HEK293 (cell line): ENCODE results near the gene ITPRIPL1.

Experiments
- GLIS1 ChIP-seq: fragments of 450-650 bp; formaldehyde crosslinking; IDR thresholded peaks from 2 replicates; pipeline ENCODE4 v1.5.1; 2016; ENCODE audit warnings: missing biosample characterization, missing genetic modification characterization
- HOXC10 ChIP-seq: sonication (generic); formaldehyde crosslinking; IDR thresholded peaks from 2 replicates; pipeline ENCODE4 v1.8.1; 2023; ENCODE audit warnings: mild to moderate bottlenecking, missing genetic modification reagents
- IKZF3 ChIP-seq: fragments of 450-650 bp; IDR thresholded peaks from 2 replicates; pipeline ENCODE4 v1.5.0; 2018; ENCODE audit warnings: missing biosample characterization, mild to moderate bottlenecking, missing genetic modification characterization, moderate library complexity
- KLF10 ChIP-seq: fragments of 450-650 bp; IDR thresholded peaks from 2 replicates; pipeline ENCODE4 v1.5.1; 2018; ENCODE audit warnings: missing biosample characterization, mild to moderate bottlenecking, missing genetic modification characterization
- KLF16 ChIP-seq: fragments of 450-650 bp; formaldehyde crosslinking; IDR thresholded peaks from 2 replicates; pipeline ENCODE4 v1.5.1; 2017; ENCODE audit warnings: missing biosample characterization, missing genetic modification characterization
- KLF9 ChIP-seq: fragments of 450-650 bp; formaldehyde crosslinking; IDR thresholded peaks from 2 replicates; pipeline ENCODE4 v1.5.1; 2016; ENCODE audit warnings: missing biosample characterization, missing genetic modification characterization, low read depth
- PRDM1 ChIP-seq: fragments of 450-650 bp; formaldehyde crosslinking; IDR thresholded peaks from 2 replicates; pipeline ENCODE4; 2016; ENCODE audit warnings: missing biosample characterization, missing genetic modification characterization
- ZBTB26 ChIP-seq: fragments of 450-650 bp; formaldehyde crosslinking; optimal IDR thresholded peaks from 2 replicates; pipeline ENCODE3; 2016; ENCODE audit warnings: missing biosample characterization, mild to moderate bottlenecking, missing genetic modification characterization
- ZFP69B ChIP-seq: fragments of 450-650 bp; formaldehyde crosslinking; IDR thresholded peaks from 2 replicates; pipeline ENCODE4 v1.5.1; 2016; ENCODE audit warnings: missing biosample characterization, missing genetic modification characterization
- ZNF112 ChIP-seq: fragments of 450-650 bp; formaldehyde crosslinking; IDR thresholded peaks from 2 replicates; pipeline ENCODE4 v1.5.0; 2017; ENCODE audit warnings: missing biosample characterization, missing genetic modification characterization
- ZNF184 ChIP-seq: fragments of 450-650 bp; IDR thresholded peaks from 2 replicates; pipeline ENCODE4 v1.5.1; 2018; ENCODE audit warnings: missing biosample characterization, mild to moderate bottlenecking, missing genetic modification characterization
- ZNF221 ChIP-seq: fragments of 450-650 bp; formaldehyde crosslinking; IDR thresholded peaks from 2 replicates; pipeline ENCODE4 v1.5.1; 2017; ENCODE audit warnings: missing biosample characterization, missing genetic modification characterization, borderline replicate concordance
- ZNF23 ChIP-seq: fragments of 450-650 bp; formaldehyde crosslinking; IDR thresholded peaks from 2 replicates; pipeline ENCODE4 v1.5.1; 2016; ENCODE audit warnings: missing biosample characterization, missing genetic modification characterization, borderline replicate concordance
- ZNF248 ChIP-seq: fragments of 450-650 bp; formaldehyde crosslinking; IDR thresholded peaks from 2 replicates; pipeline ENCODE4 v1.5.1; 2017; ENCODE audit warnings: missing biosample characterization, missing genetic modification characterization
- ZNF266 ChIP-seq: fragments of 450-650 bp; formaldehyde crosslinking; IDR thresholded peaks from 2 replicates; pipeline ENCODE4 v1.5.1; 2016; ENCODE audit warnings: missing biosample characterization, missing genetic modification characterization, low read depth
- ZNF274 ChIP-seq, 2 experiments: fragments of 200-500 bp in 1 of 2; fragments of 450-650 bp in 1 of 2; sonication (Bioruptor generic) in 1 of 2; formaldehyde crosslinking in 1 of 2; IDR thresholded peaks; 2 replicates each; pipeline versions ENCODE4 v1.5.1 to v1.6.1; 2014 to 2016; ENCODE audit warnings: borderline replicate concordance in 1 of 2, inconsistent platforms in 1 of 2, low read length in 1 of 2, missing biosample characterization in 1 of 2, missing genetic modification characterization in 1 of 2
- ZNF280C ChIP-seq: fragments of 450-650 bp; formaldehyde crosslinking; IDR thresholded peaks from 2 replicates; pipeline ENCODE4 v1.5.1; 2016; ENCODE audit warnings: missing biosample characterization, missing genetic modification characterization
- ZNF292 ChIP-seq: fragments of 450-650 bp; formaldehyde crosslinking; IDR thresholded peaks from 2 replicates; pipeline ENCODE4 v1.5.1; 2016; ENCODE audit warnings: low read depth, missing biosample characterization, missing genetic modification characterization, borderline replicate concordance
- ZNF324 ChIP-seq: fragments of 450-650 bp; formaldehyde crosslinking; IDR thresholded peaks from 2 replicates; pipeline ENCODE4 v1.5.1; 2016; ENCODE audit warnings: missing biosample characterization, missing genetic modification characterization
- ZNF350 ChIP-seq: fragments of 450-650 bp; formaldehyde crosslinking; IDR thresholded peaks from 2 replicates; pipeline ENCODE4 v1.5.0; 2017; ENCODE audit warnings: missing biosample characterization, mild to moderate bottlenecking, missing genetic modification characterization
- ZNF398 ChIP-seq: fragments of 450-650 bp; formaldehyde crosslinking; IDR thresholded peaks from 2 replicates; pipeline ENCODE4 v1.5.1; 2017; ENCODE audit warnings: missing biosample characterization, missing genetic modification characterization
- ZNF514 ChIP-seq: fragments of 450-650 bp; formaldehyde crosslinking; IDR thresholded peaks from 2 replicates; pipeline ENCODE4 v1.5.1; 2016; ENCODE audit warnings: missing biosample characterization, missing genetic modification characterization
- ZNF518A ChIP-seq: fragments of 450-650 bp; formaldehyde crosslinking; conservative IDR thresholded peaks from 2 replicates; pipeline ENCODE4 v1.5.1; 2016; ENCODE audit warnings: low read depth, missing biosample characterization, missing genetic modification characterization
- ZNF529 ChIP-seq: fragments of 450-650 bp; formaldehyde crosslinking; IDR thresholded peaks from 2 replicates; pipeline ENCODE4 v1.5.1; 2017; ENCODE audit warnings: missing genetic modification characterization, missing biosample characterization; ENCODE audit not compliant: insufficient replicate concordance
- ZNF580 ChIP-seq: fragments of 450-650 bp; formaldehyde crosslinking; IDR thresholded peaks from 2 replicates; pipeline ENCODE4 v1.5.1; 2016; ENCODE audit warnings: missing biosample characterization, missing genetic modification characterization
- ZNF600 ChIP-seq: fragments of 450-650 bp; formaldehyde crosslinking; IDR thresholded peaks from 2 replicates; pipeline ENCODE4 v1.5.1; 2016; ENCODE audit warnings: missing biosample characterization, missing genetic modification characterization
- ZNF658 ChIP-seq: fragments of 450-650 bp; formaldehyde crosslinking; IDR thresholded peaks from 2 replicates; pipeline ENCODE4; 2016; ENCODE audit warnings: missing biosample characterization, missing genetic modification characterization
- ZNF777 ChIP-seq: fragments of 450-650 bp; formaldehyde crosslinking; IDR thresholded peaks from 2 replicates; pipeline ENCODE4 v1.5.1; 2017; ENCODE audit warnings: missing biosample characterization, missing genetic modification characterization, borderline replicate concordance
- ZSCAN23 ChIP-seq: fragments of 450-650 bp; formaldehyde crosslinking; IDR thresholded peaks from 2 replicates; pipeline ENCODE4 v1.5.1; 2016; ENCODE audit warnings: missing biosample characterization, missing genetic modification characterization

The ITPRIPL1 gene

GRCh38 chr2:96342085-96342484, 17.0 kb downstream of the ITPRIPL1 start (continued):
- no peak for TF ChIP-seq ZNF221 (tag by site-specific recombination)
- peak; percentile 45 for TF ChIP-seq GLIS1
- TF ChIP-seq ZNF112 = no peak
- no peak for TF ChIP-seq ZNF274 (IDR thresholded peaks at IDR 0.05; ENCODE audit: low read length)
- TF ChIP-seq ZNF274 (tag by site-specific recombination; IDR thresholded peaks at IDR 0.05; ENCODE audit: borderline replicate concordance) = no peak
- TF ChIP-seq KLF9 (tag by site-specific recombination) = no peak
- TF ChIP-seq ZNF398 (tag by site-specific recombination) = no peak
- TF ChIP-seq ZFP69B (tag by site-specific recombination) = no peak
- no peak for TF ChIP-seq ZNF514
- TF ChIP-seq ZNF266 (tag by site-specific recombination) = no peak
- TF ChIP-seq ZNF350 (tag by site-specific recombination) = no peak
- no peak for TF ChIP-seq ZNF777 (tag by site-specific recombination)
- TF ChIP-seq ZNF600 = peak; percentile 76
- no peak for TF ChIP-seq ZSCAN23 (tag by site-specific recombination)
- no peak for TF ChIP-seq ZBTB26 (tag by site-specific recombination)
- TF ChIP-seq ZNF529 = no peak
- no peak for TF ChIP-seq ZNF658 (tag by site-specific recombination)
- no peak for TF ChIP-seq ZNF518A (tag by site-specific recombination)
- 0 out of 2 replicates have a peak, but pooled peaks have one; percentile 17 for TF ChIP-seq ZNF184 (tag by site-specific recombination)
- TF ChIP-seq ZNF292 (tag by site-specific recombination) = no peak
- no peak for TF ChIP-seq ZNF580
- TF ChIP-seq ZNF280C (tag by site-specific recombination) = no peak
- TF ChIP-seq PRDM1 (tag by site-specific recombination) = no peak
- TF ChIP-seq ZNF248 (tag by site-specific recombination) = no peak
- no peak for TF ChIP-seq ZNF324 (tag by site-specific recombination)
- TF ChIP-seq IKZF3 = no peak
- no peak for TF ChIP-seq ZNF23 (tag by site-specific recombination)
- TF ChIP-seq KLF16 (tag by site-specific recombination) = no peak
- TF ChIP-seq KLF10 = no peak
- no peak for TF ChIP-seq HOXC10 (CRISPR knock-in tag)
